ENCODE measurements around the gene C5orf46. TPM values are rescaled to one million over a fixed set of nuclear protein-coding genes. Genes with fewer than 3 reads are reported as not detected.
"Not testable (repeated sequence)": the region's sequence is repeated elsewhere in the genome, so short reads cannot be mapped to it uniquely, and the experiment has no call there.

Gene C5orf46
- total RNA-seq: not detected

DNA sequence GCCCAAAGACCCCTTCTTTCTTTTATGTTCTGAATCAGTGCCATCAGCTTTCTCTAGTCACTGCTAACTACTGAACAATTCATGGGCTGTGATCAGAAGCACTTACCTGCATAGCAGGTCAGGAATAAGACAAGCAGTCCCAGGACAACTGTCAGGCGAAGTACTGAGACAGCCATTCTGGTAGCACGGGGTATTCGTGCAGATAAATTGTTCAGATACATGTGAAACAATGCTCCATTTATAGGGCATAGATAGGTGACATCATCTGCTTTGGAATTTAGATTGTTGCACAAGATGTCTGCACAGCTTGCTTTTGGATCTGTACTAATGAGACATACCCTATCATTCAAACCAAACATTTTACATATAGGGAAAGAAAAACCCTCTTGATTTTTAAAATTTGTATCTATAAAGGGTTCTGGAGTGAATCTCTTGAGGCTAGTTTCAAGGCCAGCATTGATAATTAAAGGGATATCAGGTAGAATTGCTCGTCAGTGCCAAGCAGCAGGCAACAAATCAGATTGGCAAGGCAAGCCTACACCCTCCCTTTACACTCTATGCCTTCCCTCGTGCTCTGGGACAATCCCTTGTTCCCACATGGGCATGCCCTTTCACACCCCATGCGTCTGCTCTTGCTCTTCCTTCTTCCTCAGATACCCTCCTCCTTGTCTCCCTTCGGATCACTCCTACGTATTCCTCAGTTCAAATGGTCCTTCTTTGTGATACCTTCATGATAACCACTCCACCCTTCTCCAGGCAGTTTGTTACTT is at the start of gene C5orf46:
Gene C5orf46 (minus strand): TSS at position 213 of the 770 bp plus-strand sequence. CDS start 37 bp downstream, at position 176.
- no peak for DNase-seq (ENCODE audit: low read depth in 2 of 3, low spot score in 2 of 3)

DNA sequence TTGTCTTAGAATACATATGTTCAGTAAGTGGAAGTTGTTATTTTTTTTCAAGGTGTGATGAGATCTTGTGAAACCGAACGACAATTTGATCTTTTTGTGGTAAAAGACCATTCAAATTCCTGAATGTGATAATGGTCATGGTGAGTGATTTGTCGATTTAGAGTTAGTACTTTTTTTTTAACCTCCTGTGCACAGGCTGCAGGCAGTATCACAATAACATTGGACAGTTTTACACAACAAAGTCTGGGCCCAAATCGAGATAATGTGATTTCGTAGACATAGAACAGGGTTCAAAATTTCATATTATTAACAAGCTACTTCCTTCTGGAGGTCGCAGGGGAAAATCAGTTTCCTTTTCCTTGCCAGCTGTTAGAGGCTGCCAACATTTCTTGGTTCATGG is 48.6 kb upstream of the C5orf46 start:
- no peak for DNase-seq (ENCODE audit: low read depth in 2 of 3, low spot score in 2 of 3)

- DNase-seq (ENCODE audit: low read depth in 2 of 3, low spot score in 2 of 3): peak in 2 of 3 donors; percentile 12 to 56
Observed at GRCh38 chr5:147949711-147950573, 43.6 kb upstream of the C5orf46 start.

GRCh38 chr5:147946658-147947274 is 40.4 kb upstream of the C5orf46 start:
- DNase-seq (ENCODE audit: low read depth in 2 of 3, low spot score in 2 of 3): not testable (repeated sequence)

DNA sequence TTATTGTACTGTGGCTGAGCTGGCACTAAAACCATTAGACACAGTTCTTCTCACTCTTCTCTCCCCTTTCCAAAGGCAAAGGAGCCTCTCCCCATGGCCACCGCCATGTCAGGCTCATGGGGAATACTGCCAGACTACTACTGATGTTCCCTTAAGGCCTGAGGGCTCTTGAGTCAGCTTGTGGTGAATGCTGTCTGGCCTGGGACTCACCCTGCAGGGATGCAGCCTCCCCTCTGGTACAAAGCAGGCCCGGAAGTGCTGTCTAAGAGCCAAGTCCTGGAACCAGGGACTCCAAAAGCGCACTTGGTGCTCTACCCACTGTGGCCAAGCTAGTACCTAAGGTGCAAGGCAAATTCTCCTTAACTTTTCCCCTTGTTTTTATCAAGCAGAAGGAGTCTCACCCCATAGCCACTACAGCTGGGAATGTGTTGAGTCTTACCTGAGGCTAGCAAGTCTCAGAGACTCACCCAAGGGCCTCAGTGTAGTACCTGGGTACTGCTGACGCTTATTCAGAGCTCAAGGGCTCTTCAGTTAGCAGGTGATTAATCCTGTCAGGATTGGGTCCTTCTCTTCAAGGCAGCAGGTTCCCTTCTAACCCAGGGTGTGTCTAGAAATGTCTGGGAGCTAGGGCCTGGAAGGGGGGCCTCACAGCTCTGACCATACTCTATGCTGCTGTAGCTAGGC is 33.2 kb upstream of the C5orf46 start:
- no peak for DNase-seq (ENCODE audit: low read depth in 2 of 3, low spot score in 2 of 3)

DNA sequence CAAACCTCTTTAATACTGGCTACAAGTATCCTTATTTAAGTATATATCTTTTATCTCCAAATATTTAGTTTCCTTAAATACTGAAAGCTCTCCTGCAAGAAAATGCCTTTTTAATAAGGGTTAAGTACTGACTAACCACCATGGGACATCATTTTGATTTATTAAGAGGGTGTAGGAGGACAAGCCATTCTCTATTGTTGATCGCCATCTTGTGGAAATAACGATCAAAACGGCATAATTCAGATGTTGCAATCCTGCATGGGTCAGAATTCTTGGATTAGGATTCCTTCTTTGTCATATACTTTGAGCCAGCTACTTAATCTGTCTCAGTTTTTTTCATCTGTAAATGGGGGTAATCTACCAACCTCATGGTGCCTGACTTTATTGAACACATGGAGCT is 28.7 kb upstream of the C5orf46 start:
- peak in 2 of 3 donors; percentile 51 to 77 for DNase-seq (ENCODE audit: low read depth in 2 of 3, low spot score in 2 of 3)

DNA sequence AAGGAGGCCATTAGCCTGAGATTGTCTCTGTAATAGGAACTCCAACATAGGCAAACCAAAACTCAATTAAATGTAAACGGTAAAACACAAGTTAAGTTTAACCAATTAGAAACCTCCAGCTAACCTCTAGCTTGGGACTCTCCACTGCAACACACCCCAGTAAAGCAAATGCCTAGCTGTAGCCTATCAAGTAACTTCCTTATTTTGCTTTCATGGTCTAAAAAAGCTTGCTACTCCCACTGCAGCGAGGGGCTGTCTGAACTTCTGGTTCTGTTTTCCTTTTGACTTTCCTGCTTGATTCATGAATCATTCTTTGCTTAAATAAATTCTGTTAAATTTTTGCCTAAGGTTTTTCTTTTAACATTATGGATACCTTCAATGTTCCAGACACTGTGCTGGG is 24.4 kb upstream of the C5orf46 start:
- peak in 2 of 3 donors; percentile 33 to 60 for DNase-seq (ENCODE audit: low read depth in 2 of 3, low spot score in 2 of 3)

- DNase-seq (ENCODE audit: low read depth in 2 of 3, low spot score in 2 of 3): no peak
Observed at GRCh38 chr5:147927901-147928300, 21.6 kb upstream of the C5orf46 start.

DNA sequence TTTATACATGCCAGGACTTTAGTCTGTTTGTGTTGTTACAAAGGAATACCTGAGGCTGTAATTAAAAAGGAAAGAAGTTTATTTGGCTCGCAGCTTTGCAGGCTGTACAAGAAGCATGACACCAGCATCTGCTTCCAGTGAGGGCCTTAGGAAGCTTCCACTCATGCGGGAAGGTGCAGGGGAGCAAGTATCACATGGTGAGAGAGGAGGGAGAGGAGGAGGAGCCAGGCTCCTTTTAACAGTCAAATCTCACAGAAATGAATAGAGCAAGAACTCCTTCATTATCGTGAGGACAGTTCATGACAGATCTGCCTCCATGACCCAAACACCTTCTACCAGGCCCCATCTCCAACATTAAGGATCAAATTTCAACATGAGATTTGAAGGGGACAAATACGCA is 18.7 kb upstream of the C5orf46 start:
- DNase-seq (ENCODE audit: low read depth in 2 of 3, low spot score in 2 of 3): no peak

- peak in 2 of 3 donors; percentile 41 to 48 for DNase-seq (ENCODE audit: low read depth in 2 of 3, low spot score in 2 of 3)
Observed at GRCh38 chr5:147921136-147921535, 14.8 kb upstream of the C5orf46 start.

DNA sequence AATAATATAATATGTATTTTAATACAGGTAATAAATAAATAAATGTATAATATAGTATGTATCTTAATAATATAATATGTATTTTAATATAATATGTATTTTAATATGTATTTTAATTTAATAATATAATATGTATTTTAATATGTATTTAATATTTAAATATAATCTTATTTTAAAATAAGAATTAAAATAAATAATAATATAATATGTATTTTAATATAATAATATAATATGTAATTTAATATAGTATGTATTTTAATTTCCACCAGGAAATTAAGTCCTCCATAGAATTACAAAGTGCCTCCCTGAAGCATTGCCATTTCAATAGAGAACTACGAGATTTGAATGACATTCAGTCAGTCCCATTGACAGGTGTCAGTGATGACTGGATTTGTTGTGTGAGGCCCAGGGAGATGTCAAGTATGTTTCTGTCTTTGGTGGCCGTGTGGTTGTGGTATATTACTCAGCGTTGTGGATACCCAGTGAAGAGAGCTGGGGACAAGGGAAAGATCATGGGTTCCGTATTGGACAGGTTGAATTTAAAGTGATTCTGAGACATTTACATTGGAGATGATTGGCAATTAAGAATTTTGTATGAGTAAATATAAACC is 14.2 kb upstream of the C5orf46 start:
- no peak for DNase-seq (ENCODE audit: low read depth in 2 of 3, low spot score in 2 of 3)

- DNase-seq (ENCODE audit: low read depth in 2 of 3, low spot score in 2 of 3): no peak
Observed at GRCh38 chr5:147918899-147919298, 12.6 kb upstream of the C5orf46 start.

GRCh38 chr5:147918101-147918685 is 11.9 kb upstream of the C5orf46 start:
- peak in 1 of 3 donors; percentile 38 for DNase-seq (ENCODE audit: low read depth in 2 of 3, low spot score in 2 of 3)

GRCh38 chr5:147913786-147914185 is 7.4 kb upstream of the C5orf46 start:
- DNase-seq (ENCODE audit: low read depth in 2 of 3, low spot score in 2 of 3): no peak

DNA sequence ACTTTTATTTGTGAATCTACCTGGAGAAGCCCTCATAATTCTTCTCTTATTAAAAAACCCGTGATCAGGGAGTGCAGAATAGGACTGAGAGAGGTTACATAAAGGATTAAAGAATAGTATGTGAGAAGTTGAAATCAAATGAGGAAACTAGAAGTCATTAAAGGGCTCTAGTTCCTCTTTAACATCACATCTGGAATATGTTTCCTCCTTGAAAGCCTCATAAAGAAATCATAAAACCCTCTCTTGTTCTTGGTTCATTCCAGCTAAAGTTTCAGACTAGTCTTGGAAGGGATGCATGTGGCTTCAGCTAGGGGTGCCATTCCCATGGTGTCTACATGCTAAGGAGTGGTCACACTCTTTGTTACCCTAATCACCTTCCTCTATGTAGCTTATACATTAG is 5.7 kb upstream of the C5orf46 start:
- DNase-seq (ENCODE audit: low read depth in 2 of 3, low spot score in 2 of 3): peak in 2 of 3 donors; percentile 22 to 89

DNA sequence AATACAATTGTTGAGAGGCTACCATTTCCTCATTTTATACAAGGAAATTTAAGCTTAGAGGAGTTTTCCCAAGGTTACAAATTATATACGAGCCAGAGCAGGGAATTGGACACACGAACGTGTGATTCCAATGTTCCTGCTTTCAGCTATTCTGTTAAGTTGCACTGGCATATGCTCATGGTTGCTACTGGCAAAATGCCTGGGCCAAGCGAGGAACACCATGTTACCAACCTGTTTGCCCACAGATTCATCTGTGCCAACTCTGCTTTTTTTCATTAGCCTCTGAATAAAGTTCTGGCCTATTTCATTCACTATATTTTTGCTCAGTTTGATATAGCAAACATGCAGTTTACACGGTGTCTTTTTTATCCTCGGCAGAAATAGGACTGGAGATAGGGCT is 5.1 kb upstream of the C5orf46 start:
- DNase-seq (ENCODE audit: low read depth in 2 of 3, low spot score in 2 of 3): no peak

DNA sequence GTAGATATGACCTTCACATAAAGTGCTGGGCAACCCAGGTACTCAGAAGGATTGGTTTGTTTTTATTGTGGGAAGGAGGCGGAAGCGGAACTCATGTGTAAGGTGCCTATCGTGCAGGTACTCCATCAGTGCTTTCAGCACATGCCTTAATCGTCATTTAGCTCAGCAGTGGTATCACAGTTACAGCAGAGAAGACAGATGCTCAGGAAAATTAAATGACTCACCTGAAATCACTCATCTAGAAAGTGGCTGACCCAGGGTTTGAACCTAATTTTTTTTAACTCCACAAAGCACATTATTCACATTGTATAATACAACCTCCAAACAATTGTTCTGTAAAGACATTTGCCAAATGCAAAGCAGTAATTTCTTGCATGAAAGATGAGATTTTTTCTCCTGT is 2.2 kb downstream of the C5orf46 start:
- no peak for DNase-seq (ENCODE audit: low read depth in 2 of 3, low spot score in 2 of 3)

GRCh38 chr5:147902609-147903115 is 3.7 kb downstream of the C5orf46 start:
- DNase-seq (ENCODE audit: low read depth in 2 of 3, low spot score in 2 of 3): no peak

DNA sequence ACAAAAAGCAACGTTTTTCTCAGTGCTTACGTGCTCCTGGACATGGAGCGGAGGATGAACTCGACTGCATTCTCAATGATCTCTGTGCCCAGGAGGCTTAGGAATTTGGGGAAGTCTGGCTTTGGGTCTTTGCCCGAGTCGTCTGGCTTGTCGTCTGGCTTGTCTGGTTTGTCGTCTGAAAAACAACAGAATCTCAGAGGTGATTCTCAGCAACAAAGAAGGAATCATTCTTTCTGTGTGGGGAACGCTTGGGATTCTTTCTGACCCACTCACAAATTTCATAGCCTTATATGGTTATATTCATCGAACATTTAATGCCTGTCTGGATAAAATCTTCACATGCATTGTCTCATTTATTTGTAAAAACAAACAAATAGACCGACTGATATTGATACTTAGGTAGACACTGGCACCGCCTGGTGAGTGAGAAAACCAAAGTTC is 4.7 kb downstream of the C5orf46 start:
- no peak for DNase-seq (ENCODE audit: low read depth in 2 of 3, low spot score in 2 of 3)

All from hematopoietic multipotent progenitor cell (in vitro differentiated cells).